ENCODE measurements around the gene AHI1.

- TF ChIP-seq EZH2 (IDR thresholded peaks at IDR 0.05; ENCODE audit: borderline replicate concordance, low read depth, low read length, severe bottlenecking): no peak
- TF ChIP-seq, protein P1, sequence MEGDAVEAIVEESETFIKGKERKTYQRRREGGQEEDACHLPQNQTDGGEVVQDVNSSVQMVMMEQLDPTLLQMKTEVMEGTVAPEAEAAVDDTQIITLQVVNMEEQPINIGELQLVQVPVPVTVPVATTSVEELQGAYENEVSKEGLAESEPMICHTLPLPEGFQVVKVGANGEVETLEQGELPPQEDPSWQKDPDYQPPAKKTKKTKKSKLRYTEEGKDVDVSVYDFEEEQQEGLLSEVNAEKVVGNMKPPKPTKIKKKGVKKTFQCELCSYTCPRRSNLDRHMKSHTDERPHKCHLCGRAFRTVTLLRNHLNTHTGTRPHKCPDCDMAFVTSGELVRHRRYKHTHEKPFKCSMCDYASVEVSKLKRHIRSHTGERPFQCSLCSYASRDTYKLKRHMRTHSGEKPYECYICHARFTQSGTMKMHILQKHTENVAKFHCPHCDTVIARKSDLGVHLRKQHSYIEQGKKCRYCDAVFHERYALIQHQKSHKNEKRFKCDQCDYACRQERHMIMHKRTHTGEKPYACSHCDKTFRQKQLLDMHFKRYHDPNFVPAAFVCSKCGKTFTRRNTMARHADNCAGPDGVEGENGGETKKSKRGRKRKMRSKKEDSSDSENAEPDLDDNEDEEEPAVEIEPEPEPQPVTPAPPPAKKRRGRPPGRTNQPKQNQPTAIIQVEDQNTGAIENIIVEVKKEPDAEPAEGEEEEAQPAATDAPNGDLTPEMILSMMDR (IDR thresholded peaks at IDR 0.05; ENCODE audit: borderline replicate concordance, extremely low read depth, low read length, poor library complexity, severe bottlenecking): no peak
These were observed 163.4 kb downstream of the AHI1 start for GRCh38 chr6:135334169-135334568.
